SK-N-SH treated with all-trans-retinoic acid at 6 μM for 48 hours (cell line): ENCODE measurements around the gene ARPC2.

Experiments
- ATAC-seq: fragments of 200-7000 bp; cut with Tn5 transposase; 3 replicates; pipeline ENCODE4 v1.9.1; 2020; ENCODE audit warnings: mild to moderate bottlenecking, moderate library complexity
- ARNTL ChIP-seq: fragments of 450-650 bp; formaldehyde crosslinking; IDR thresholded peaks from 2 replicates; pipeline ENCODE4 v1.5.0; 2020; ENCODE audit warnings: low read depth, mild to moderate bottlenecking, moderate library complexity, borderline replicate concordance
- BACH2 ChIP-seq: fragments of 250-450 bp; sonication (Bioruptor Pico); IDR thresholded peaks from 2 replicates; pipeline ENCODE4 v1.9.0; 2021; ENCODE audit warnings: mild to moderate bottlenecking, borderline replicate concordance
- ESRRG ChIP-seq: fragments of 250-450 bp; sonication (Bioruptor Pico); IDR thresholded peaks from 2 replicates; pipeline ENCODE4 v1.6.1; 2021; ENCODE audit warnings: mild to moderate bottlenecking
- ISL1 ChIP-seq: fragments of 250-450 bp; sonication (Bioruptor Pico); IDR thresholded peaks from 2 replicates; pipeline ENCODE4 v2.1.2; 2022; ENCODE audit warnings: mild to moderate bottlenecking, moderate library complexity
- OSR1 ChIP-seq: fragments of 250-450 bp; sonication (Bioruptor Pico); IDR thresholded peaks from 2 replicates; pipeline ENCODE4 v1.8.0; 2022; ENCODE audit warnings: moderate library complexity, mild to moderate bottlenecking, inconsistent platforms
- PPARA ChIP-seq: fragments of 250-450 bp; sonication (Bioruptor Pico); IDR thresholded peaks from 2 replicates; pipeline ENCODE4 v1.5.0; 2020; ENCODE audit warnings: mild to moderate bottlenecking, borderline replicate concordance
- RARB ChIP-seq: fragments of 250-450 bp; sonication (Bioruptor Pico); IDR thresholded peaks from 2 replicates; pipeline ENCODE4 v1.8.0; 2021; ENCODE audit warnings: mild to moderate bottlenecking, moderate library complexity
- SNAI2 ChIP-seq: fragments of 250-450 bp; sonication (Bioruptor Pico); IDR thresholded peaks from 2 replicates; pipeline ENCODE4 v1.5.0; 2020; ENCODE audit warnings: mild to moderate bottlenecking, moderate library complexity
- TCF4 ChIP-seq: fragments of 250-450 bp; sonication (Bioruptor Pico); IDR thresholded peaks from 2 replicates; pipeline ENCODE4 v1.8.0; 2021; ENCODE audit warnings: mild to moderate bottlenecking, moderate library complexity, borderline replicate concordance
- TOX ChIP-seq: fragments of 250-450 bp; sonication (Bioruptor Pico); IDR thresholded peaks from 2 replicates; pipeline ENCODE4 v1.8.0; 2021; ENCODE audit warnings: mild to moderate bottlenecking, moderate library complexity, borderline replicate concordance
- ZC3H10 ChIP-seq: fragments of 250-450 bp; sonication (Bioruptor Pico); IDR thresholded peaks from 2 replicates; pipeline ENCODE4 v1.5.1; 2021; ENCODE audit warnings: mild to moderate bottlenecking, moderate library complexity
- ZFP3 ChIP-seq: fragments of 250-450 bp; sonication (Bioruptor Pico); IDR thresholded peaks from 2 replicates; pipeline ENCODE4 v1.5.0; 2020; ENCODE audit warnings: mild to moderate bottlenecking, moderate library complexity
- ZFP30 ChIP-seq: fragments of 450-650 bp; formaldehyde crosslinking; IDR thresholded peaks from 2 replicates; pipeline ENCODE4 v1.5.0; 2022; ENCODE audit warnings: mild to moderate bottlenecking, moderate library complexity
- ZNF565 ChIP-seq: fragments of 450-650 bp; formaldehyde crosslinking; conservative IDR thresholded peaks from 2 replicates; pipeline ENCODE4 v1.5.0; 2020; ENCODE audit warnings: low read depth, mild to moderate bottlenecking, moderate library complexity
- ZNF70 ChIP-seq: fragments of 450-650 bp; formaldehyde crosslinking; IDR thresholded peaks from 2 replicates; pipeline ENCODE4 v1.5.0; 2020; ENCODE audit warnings: mild to moderate bottlenecking, moderate library complexity
- TF ChIP-seq, protein P1 (sequence below): fragments of 250-450 bp; sonication (Bioruptor Pico); IDR thresholded peaks from 2 replicates; pipeline ENCODE4 v1.5.0; 2020; ENCODE audit warnings: mild to moderate bottlenecking, moderate library complexity
- TF ChIP-seq, protein P2 (sequence below): fragments of 250-450 bp; sonication (Bioruptor Pico); IDR thresholded peaks from 2 replicates; pipeline ENCODE4 v1.5.1; 2020; ENCODE audit warnings: low read depth, mild to moderate bottlenecking, moderate library complexity
- TF ChIP-seq, protein P3 (sequence below): fragments of 250-450 bp; sonication (Bioruptor Pico); IDR thresholded peaks from 2 replicates; pipeline ENCODE4 v1.8.0; 2021; ENCODE audit warnings: low read depth, mild to moderate bottlenecking, moderate library complexity, borderline replicate concordance
- TF ChIP-seq, protein P4 (sequence below): fragments of 250-450 bp; sonication (Bioruptor Pico); IDR thresholded peaks from 2 replicates; pipeline ENCODE4 v1.5.1; 2021; ENCODE audit warnings: mild to moderate bottlenecking, moderate library complexity
- TF ChIP-seq, protein P5 (sequence below): fragments of 250-450 bp; sonication (Bioruptor Pico); IDR thresholded peaks from 2 replicates; pipeline ENCODE4 v1.8.0; 2020; ENCODE audit warnings: mild to moderate bottlenecking, moderate library complexity, borderline replicate concordance

Gene ARPC2

DNA sequence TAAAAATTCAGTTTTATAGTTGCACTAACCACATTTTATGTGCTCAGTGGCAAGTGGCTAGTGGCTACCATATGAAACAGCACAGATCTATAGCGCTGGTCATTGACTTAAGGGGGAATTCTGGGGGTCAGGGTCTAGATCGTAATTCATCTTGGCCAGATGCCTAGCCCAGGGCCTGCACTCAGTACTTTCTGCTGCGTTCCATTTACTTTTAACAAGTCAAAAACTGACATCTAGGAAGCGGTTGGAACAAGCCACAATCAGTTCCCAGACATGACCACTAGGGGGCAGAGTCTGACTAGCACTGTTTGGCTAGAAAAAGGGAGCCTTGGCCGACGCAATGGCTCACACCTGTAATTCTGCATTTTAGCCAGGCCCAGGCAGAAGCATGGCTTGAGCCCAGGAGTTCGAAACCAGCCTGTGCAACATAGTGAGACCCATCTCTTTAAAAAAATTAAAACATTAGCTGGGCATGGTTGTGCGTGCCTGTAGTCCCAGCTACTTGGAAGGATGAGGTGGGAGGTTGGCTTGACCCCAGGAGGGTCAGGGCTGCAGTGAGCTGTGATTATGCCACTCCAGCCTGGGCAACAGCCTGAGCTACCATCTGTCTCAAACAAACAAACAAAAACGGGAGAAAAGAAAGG is 84.3 kb downstream of the ARPC2 start:
- TF ChIP-seq ARNTL (CRISPR knock-in tag), result no peak
- no peak for TF ChIP-seq ZFP3 (CRISPR knock-in tag)
- TF ChIP-seq, protein P1, sequence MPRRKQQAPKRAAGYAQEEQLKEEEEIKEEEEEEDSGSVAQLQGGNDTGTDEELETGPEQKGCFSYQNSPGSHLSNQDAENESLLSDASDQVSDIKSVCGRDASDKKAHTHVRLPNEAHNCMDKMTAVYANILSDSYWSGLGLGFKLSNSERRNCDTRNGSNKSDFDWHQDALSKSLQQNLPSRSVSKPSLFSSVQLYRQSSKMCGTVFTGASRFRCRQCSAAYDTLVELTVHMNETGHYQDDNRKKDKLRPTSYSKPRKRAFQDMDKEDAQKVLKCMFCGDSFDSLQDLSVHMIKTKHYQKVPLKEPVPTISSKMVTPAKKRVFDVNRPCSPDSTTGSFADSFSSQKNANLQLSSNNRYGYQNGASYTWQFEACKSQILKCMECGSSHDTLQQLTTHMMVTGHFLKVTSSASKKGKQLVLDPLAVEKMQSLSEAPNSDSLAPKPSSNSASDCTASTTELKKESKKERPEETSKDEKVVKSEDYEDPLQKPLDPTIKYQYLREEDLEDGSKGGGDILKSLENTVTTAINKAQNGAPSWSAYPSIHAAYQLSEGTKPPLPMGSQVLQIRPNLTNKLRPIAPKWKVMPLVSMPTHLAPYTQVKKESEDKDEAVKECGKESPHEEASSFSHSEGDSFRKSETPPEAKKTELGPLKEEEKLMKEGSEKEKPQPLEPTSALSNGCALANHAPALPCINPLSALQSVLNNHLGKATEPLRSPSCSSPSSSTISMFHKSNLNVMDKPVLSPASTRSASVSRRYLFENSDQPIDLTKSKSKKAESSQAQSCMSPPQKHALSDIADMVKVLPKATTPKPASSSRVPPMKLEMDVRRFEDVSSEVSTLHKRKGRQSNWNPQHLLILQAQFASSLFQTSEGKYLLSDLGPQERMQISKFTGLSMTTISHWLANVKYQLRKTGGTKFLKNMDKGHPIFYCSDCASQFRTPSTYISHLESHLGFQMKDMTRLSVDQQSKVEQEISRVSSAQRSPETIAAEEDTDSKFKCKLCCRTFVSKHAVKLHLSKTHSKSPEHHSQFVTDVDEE (CRISPR knock-in tag), result no peak
- no peak for TF ChIP-seq BACH2
- TF ChIP-seq, protein P2, sequence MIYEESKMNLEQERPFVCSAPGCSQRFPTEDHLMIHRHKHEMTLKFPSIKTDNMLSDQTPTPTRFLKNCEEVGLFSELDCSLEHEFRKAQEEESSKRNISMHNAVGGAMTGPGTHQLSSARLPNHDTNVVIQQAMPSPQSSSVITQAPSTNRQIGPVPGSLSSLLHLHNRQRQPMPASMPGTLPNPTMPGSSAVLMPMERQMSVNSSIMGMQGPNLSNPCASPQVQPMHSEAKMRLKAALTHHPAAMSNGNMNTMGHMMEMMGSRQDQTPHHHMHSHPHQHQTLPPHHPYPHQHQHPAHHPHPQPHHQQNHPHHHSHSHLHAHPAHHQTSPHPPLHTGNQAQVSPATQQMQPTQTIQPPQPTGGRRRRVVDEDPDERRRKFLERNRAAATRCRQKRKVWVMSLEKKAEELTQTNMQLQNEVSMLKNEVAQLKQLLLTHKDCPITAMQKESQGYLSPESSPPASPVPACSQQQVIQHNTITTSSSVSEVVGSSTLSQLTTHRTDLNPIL, result no peak
- TF ChIP-seq, protein P3, sequence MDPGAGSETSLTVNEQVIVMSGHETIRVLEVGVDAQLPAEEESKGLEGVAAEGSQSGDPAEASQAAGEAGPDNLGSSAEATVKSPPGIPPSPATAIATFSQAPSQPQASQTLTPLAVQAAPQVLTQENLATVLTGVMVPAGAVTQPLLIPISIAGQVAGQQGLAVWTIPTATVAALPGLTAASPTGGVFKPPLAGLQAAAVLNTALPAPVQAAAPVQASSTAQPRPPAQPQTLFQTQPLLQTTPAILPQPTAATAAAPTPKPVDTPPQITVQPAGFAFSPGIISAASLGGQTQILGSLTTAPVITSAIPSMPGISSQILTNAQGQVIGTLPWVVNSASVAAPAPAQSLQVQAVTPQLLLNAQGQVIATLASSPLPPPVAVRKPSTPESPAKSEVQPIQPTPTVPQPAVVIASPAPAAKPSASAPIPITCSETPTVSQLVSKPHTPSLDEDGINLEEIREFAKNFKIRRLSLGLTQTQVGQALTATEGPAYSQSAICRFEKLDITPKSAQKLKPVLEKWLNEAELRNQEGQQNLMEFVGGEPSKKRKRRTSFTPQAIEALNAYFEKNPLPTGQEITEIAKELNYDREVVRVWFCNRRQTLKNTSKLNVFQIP, result no peak
- TF ChIP-seq ESRRG (CRISPR knock-in tag), result no peak
- TF ChIP-seq TCF4 (CRISPR knock-in tag), result no peak
- TF ChIP-seq OSR1 (CRISPR knock-in tag), result no peak
- TF ChIP-seq, protein P4, sequence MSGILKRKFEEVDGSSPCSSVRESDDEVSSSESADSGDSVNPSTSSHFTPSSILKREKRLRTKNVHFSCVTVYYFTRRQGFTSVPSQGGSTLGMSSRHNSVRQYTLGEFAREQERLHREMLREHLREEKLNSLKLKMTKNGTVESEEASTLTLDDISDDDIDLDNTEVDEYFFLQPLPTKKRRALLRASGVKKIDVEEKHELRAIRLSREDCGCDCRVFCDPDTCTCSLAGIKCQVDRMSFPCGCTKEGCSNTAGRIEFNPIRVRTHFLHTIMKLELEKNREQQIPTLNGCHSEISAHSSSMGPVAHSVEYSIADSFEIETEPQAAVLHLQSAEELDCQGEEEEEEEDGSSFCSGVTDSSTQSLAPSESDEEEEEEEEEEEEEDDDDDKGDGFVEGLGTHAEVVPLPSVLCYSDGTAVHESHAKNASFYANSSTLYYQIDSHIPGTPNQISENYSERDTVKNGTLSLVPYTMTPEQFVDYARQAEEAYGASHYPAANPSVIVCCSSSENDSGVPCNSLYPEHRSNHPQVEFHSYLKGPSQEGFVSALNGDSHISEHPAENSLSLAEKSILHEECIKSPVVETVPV, result no peak
- TF ChIP-seq RARB, result no peak
- TF ChIP-seq ZNF70 (CRISPR knock-in tag), result no peak
- TF ChIP-seq TOX (CRISPR knock-in tag), result no peak
- no peak for TF ChIP-seq ZFP30
- no peak for TF ChIP-seq ISL1 (CRISPR knock-in tag)
- TF ChIP-seq, protein P5, sequence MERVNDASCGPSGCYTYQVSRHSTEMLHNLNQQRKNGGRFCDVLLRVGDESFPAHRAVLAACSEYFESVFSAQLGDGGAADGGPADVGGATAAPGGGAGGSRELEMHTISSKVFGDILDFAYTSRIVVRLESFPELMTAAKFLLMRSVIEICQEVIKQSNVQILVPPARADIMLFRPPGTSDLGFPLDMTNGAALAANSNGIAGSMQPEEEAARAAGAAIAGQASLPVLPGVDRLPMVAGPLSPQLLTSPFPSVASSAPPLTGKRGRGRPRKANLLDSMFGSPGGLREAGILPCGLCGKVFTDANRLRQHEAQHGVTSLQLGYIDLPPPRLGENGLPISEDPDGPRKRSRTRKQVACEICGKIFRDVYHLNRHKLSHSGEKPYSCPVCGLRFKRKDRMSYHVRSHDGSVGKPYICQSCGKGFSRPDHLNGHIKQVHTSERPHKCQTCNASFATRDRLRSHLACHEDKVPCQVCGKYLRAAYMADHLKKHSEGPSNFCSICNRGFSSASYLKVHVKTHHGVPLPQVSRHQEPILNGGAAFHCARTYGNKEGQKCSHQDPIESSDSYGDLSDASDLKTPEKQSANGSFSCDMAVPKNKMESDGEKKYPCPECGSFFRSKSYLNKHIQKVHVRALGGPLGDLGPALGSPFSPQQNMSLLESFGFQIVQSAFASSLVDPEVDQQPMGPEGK, result no peak
- TF ChIP-seq ZC3H10 (CRISPR knock-in tag), result no peak
- no peak for TF ChIP-seq SNAI2 (CRISPR knock-in tag)
- TF ChIP-seq ZNF565, result no peak
- no peak for TF ChIP-seq PPARA (CRISPR knock-in tag)
- peak; percentile 90 for ATAC-seq
